B cell (primary cell): ENCODE results near the gene TM9SF4.

ENCODE experiments used
- CTCF ChIP-seq: fragments of 200-600 bp; IDR thresholded peaks from one replicate; pipeline ENCODE4 v1.8.0; 2022; ENCODE audit warnings: antibody characterized with exemption, mild to moderate bottlenecking
- EZH2 ChIP-seq: IDR thresholded peaks from 2 replicates; pipeline ENCODE4 v1.6.1; 2012; ENCODE audit warnings: borderline replicate concordance, low read depth, mild to moderate bottlenecking, moderate library complexity, low read length; ENCODE audit not compliant: insufficient read depth, poor library complexity, severe bottlenecking

GRCh38 chr20:32125506-32125905 lies 16.0 kb downstream of the TM9SF4 start:
- TF ChIP-seq CTCF: no peak
- TF ChIP-seq EZH2: no peak
